Naive thymus-derived CD8-positive, alpha-beta T cell (primary cell): ENCODE data around the gene SMTNL2. TPM values are rescaled to one million over a fixed set of nuclear protein-coding genes. Genes with fewer than 3 reads are reported as not detected.

ENCODE experiments used
- ATAC-seq, 2 donors: fragments of 150-1000 bp; cut with Tn5 transposase in 1 of 2; sonication (Bioruptor Pico), chemical (Tn5 transposase) in 1 of 2; 1 replicate in 1 of 2; 2 replicates in 1 of 2; pipeline ENCODE4 v1.10.0; 2021; ENCODE audit warnings: mild to moderate bottlenecking in 2 of 2, moderate library complexity in 2 of 2
- POLR2A ChIA-PET: fragments of 350-600 bp; sonication (Branson Sonifier 250); formaldehyde crosslinking; loops from one replicate; lab custom pipeline; 2021; ENCODE audit warnings: antibody characterized with exemption; lab: Charles Lee
- DNase-seq, 10 donors: peaks; one replicate each; pipeline versions ENCODE4 v3.0.0 to v3.0.0-alpha.2; 2020 to 2022
- H3K27ac Mint-ChIP-seq, 10 donors: one replicate each; pipeline ENCODE4 v1.8.0; 2020 to 2022; ENCODE audit warnings: mild to moderate bottlenecking in 10 of 10, mixed read lengths in 10 of 10, moderate library complexity in 4 of 10, inconsistent platforms in 1 of 10
- H3K27me3 Mint-ChIP-seq, 5 donors: one replicate each; pipeline ENCODE4 v1.8.0; 2021 to 2022; ENCODE audit warnings: mixed read lengths in 5 of 5
- H3K36me3 Mint-ChIP-seq, 3 donors: one replicate each; pipeline ENCODE4 v1.8.0; 2020 to 2022; ENCODE audit warnings: mixed read lengths in 3 of 3, mild to moderate bottlenecking in 2 of 3, inconsistent platforms in 1 of 3
- H3K4me1 Mint-ChIP-seq, 4 donors: one replicate each; pipeline ENCODE4 v1.8.0; 2021 to 2022; ENCODE audit warnings: mixed read lengths in 4 of 4
- H3K4me3 Mint-ChIP-seq, 10 donors: one replicate each; pipeline ENCODE4 v1.8.0; 2020 to 2022; ENCODE audit warnings: mild to moderate bottlenecking in 10 of 10, mixed read lengths in 10 of 10, moderate library complexity in 6 of 10, inconsistent platforms in 1 of 10
- H3K9me3 Mint-ChIP-seq, 9 donors: one replicate each; pipeline ENCODE4 v1.8.0; 2020 to 2022; ENCODE audit warnings: mixed read lengths in 9 of 9, mild to moderate bottlenecking in 3 of 9, inconsistent platforms in 1 of 9, moderate library complexity in 1 of 9
- polyA plus RNA-seq, 3 donors: library from polyadenylated mRNA; unstranded; fragments of 300-500 nt; fragmentation: Illumina TruSeq; gene quantifications; one replicate each; pipeline ENCODE4 v1.2.3, GENCODE V29; 2021
- total RNA-seq, 8 experiments: library from RNA in 2 of 8; stranded (reverse) in 2 of 8; gene quantifications; one replicate each; pipeline ENCODE4 v1.2.3 and lab custom pipeline; 2021 to 2026

Gene SMTNL2
- total and polyA plus RNA-seq, 5 experiments from 2014 or later, result not detected

GRCh38 chr17:4540687-4541327 is 43.5 kb upstream of the SMTNL2 start:
- H3K27me3 Mint-ChIP-seq, result no peaks in the 10 kb centered on the region
- peaks cover 0 to 40% (median 2%) of the 10 kb centered on the region in 3 donors for H3K36me3 Mint-ChIP-seq
- no peaks in the 10 kb centered on the region for H3K9me3 Mint-ChIP-seq
- H3K4me3 Mint-ChIP-seq, result no peak overlapping the region
- DNase-seq, result no peak
- no peak for ATAC-seq
- H3K27ac Mint-ChIP-seq, result peak overlapping the region in 1 of 10 donors; percentile 34
- peaks cover 0 to 4% (median 2%) of the 10 kb centered on the region in 4 donors for H3K4me1 Mint-ChIP-seq
- POLR2A ChIA-PET, result interaction anchor here (1.5 kb wide), 1 partner anchor 14 kb away, joined by 4 read pairs; the partner anchor contains the start of gene MYBBP1A

GRCh38 chr17:4541328-4542002 is 42.9 kb upstream of the SMTNL2 start:
- DNase-seq (no peak), ATAC-seq (no peak)
- no peaks in the 10 kb centered on the region for H3K9me3 Mint-ChIP-seq
- H3K27ac Mint-ChIP-seq, result peak overlapping the region in 2 of 10 donors; percentile 34 to 50
- no peaks in the 10 kb centered on the region for H3K27me3 Mint-ChIP-seq
- peaks cover 0 to 4% (median 2%) of the 10 kb centered on the region in 4 donors for H3K4me1 Mint-ChIP-seq
- peaks cover 0 to 44% (median 2%) of the 10 kb centered on the region in 3 donors for H3K36me3 Mint-ChIP-seq
- H3K4me3 Mint-ChIP-seq, result no peak overlapping the region
- POLR2A ChIA-PET, result interaction anchor here (1.5 kb wide), 1 partner anchor 13 kb away, joined by 4 read pairs; the partner anchor contains the start of gene MYBBP1A

- Mint-ChIP-seq H3K27me3 (no peaks in the 10 kb centered on the region), H3K27ac (peak overlapping the region in 4 of 10 donors; percentile 15 to 79 (median 44)), H3K9me3 (no peaks in the 10 kb centered on the region), H3K4me3 (no peak overlapping the region), H3K36me3 (peaks cover 0 to 51% (median 2%) of the 10 kb centered on the region in 3 donors), H3K4me1 (peaks cover 0 to 4% (median 0%) of the 10 kb centered on the region in 4 donors)
- no peak for DNase-seq
- no peak for ATAC-seq
- POLR2A ChIA-PET, result interaction anchor here (1.5 kb wide), 1 partner anchor 12 kb away, joined by 4 read pairs; the partner anchor contains the start of gene MYBBP1A
These were observed 42.2 kb upstream of the SMTNL2 start for GRCh38 chr17:4542003-4542725.

GRCh38 chr17:4542726-4543191 is 41.6 kb upstream of the SMTNL2 start:
- DNase-seq, result no peak
- Mint-ChIP-seq H3K4me1 (peaks cover 0 to 4% (median 0%) of the 10 kb centered on the region in 4 donors), H3K27ac (peak overlapping the region in 2 of 10 donors; percentile 15 to 37), H3K27me3 (no peaks in the 10 kb centered on the region), H3K4me3 (no peak overlapping the region), H3K9me3 (no peaks in the 10 kb centered on the region), H3K36me3 (peaks cover 0 to 54% (median 2%) of the 10 kb centered on the region in 3 donors)
- no peak for ATAC-seq
- POLR2A ChIA-PET, result no interaction called here

- POLR2A ChIA-PET, result no interaction called here
- Mint-ChIP-seq H3K36me3 (peaks cover 0 to 60% (median 2%) of the 10 kb centered on the region in 3 donors), H3K4me1 (peaks cover 0 to 4% (median 0%) of the 10 kb centered on the region in 4 donors), H3K27me3 (no peaks in the 10 kb centered on the region), H3K9me3 (no peaks in the 10 kb centered on the region), H3K4me3 (no peak overlapping the region), H3K27ac (peak overlapping the region in 2 of 10 donors; percentile 78 to 87)
- ATAC-seq (no peak), DNase-seq (no peak)
These were observed 40.7 kb upstream of the SMTNL2 start for GRCh38 chr17:4543557-4544026.

GRCh38 chr17:4544135-4544950 is 40.0 kb upstream of the SMTNL2 start:
- no peaks in the 10 kb centered on the region for H3K27me3 Mint-ChIP-seq
- DNase-seq (no peak), ATAC-seq (no peak)
- POLR2A ChIA-PET, result interaction anchor here (0.6 to 0.9 kb wide), 2 partner anchors 10 to 112 kb away, joined by 3 read pairs; partner anchors contain the start of gene MYBBP1A
- peaks cover 0 to 61% (median 2%) of the 10 kb centered on the region in 3 donors for H3K36me3 Mint-ChIP-seq
- peaks cover 0 to 4% (median 0%) of the 10 kb centered on the region in 4 donors for H3K4me1 Mint-ChIP-seq
- no peaks in the 10 kb centered on the region for H3K9me3 Mint-ChIP-seq
- peak overlapping the region in 2 of 10 donors; percentile 78 to 87 for H3K27ac Mint-ChIP-seq
- H3K4me3 Mint-ChIP-seq, result no peak overlapping the region

GRCh38 chr17:4544951-4545216 is 39.4 kb upstream of the SMTNL2 start:
- no peak for DNase-seq
- no peaks in the 10 kb centered on the region for H3K9me3 Mint-ChIP-seq
- POLR2A ChIA-PET, result interaction anchor here (0.9 kb wide), 1 partner anchor 10 kb away, joined by 3 read pairs; the partner anchor contains the start of gene MYBBP1A
- H3K27ac Mint-ChIP-seq, result peak overlapping the region in 1 of 10 donors; percentile 53
- H3K4me3 Mint-ChIP-seq, result no peak overlapping the region
- H3K27me3 Mint-ChIP-seq, result no peaks in the 10 kb centered on the region
- peaks cover 0 to 4% (median 0%) of the 10 kb centered on the region in 4 donors for H3K4me1 Mint-ChIP-seq
- ATAC-seq, result no peak
- H3K36me3 Mint-ChIP-seq, result peaks cover 0 to 61% (median 2%) of the 10 kb centered on the region in 3 donors

GRCh38 chr17:4545217-4545951 is 38.9 kb upstream of the SMTNL2 start:
- Mint-ChIP-seq H3K27ac (peak overlapping the region in 1 of 10 donors; percentile 53), H3K9me3 (no peaks in the 10 kb centered on the region), H3K36me3 (peaks cover 0 to 65% (median 2%) of the 10 kb centered on the region in 3 donors), H3K4me1 (peaks cover 0 to 4% (median 0%) of the 10 kb centered on the region in 4 donors), H3K27me3 (no peaks in the 10 kb centered on the region), H3K4me3 (no peak overlapping the region)
- no peak for DNase-seq
- no peak for ATAC-seq
- POLR2A ChIA-PET, result interaction anchor here (0.6 kb wide), 1 partner anchor 18 kb away, joined by 5 read pairs; no protein-coding TSS in a partner anchor

GRCh38 chr17:4547118-4547906 is 37.0 kb upstream of the SMTNL2 start:
- Mint-ChIP-seq H3K9me3 (no peaks in the 10 kb centered on the region), H3K4me1 (peaks cover 0 to 5% (median 2%) of the 10 kb centered on the region in 4 donors), H3K27ac (peak overlapping the region in 1 of 10 donors; percentile 40), H3K4me3 (no peak overlapping the region), H3K27me3 (no peaks in the 10 kb centered on the region), H3K36me3 (peaks cover 0 to 67% (median 5%) of the 10 kb centered on the region in 3 donors)
- DNase-seq, result no peak
- ATAC-seq, result no peak
- POLR2A ChIA-PET, result interaction anchor here (0.7 kb wide), 1 partner anchor 489 kb away, joined by 5 read pairs; no protein-coding TSS in a partner anchor

- no peak for ATAC-seq
- Mint-ChIP-seq H3K36me3 (peaks cover 0 to 68% (median 5%) of the 10 kb centered on the region in 3 donors), H3K9me3 (no peaks in the 10 kb centered on the region), H3K27me3 (no peaks in the 10 kb centered on the region), H3K27ac (no peak overlapping the region), H3K4me3 (no peak overlapping the region), H3K4me1 (peaks cover 0 to 4% (median 1%) of the 10 kb centered on the region in 4 donors)
- POLR2A ChIA-PET, result no interaction called here
- DNase-seq, result no peak
These were observed 36.3 kb upstream of the SMTNL2 start for GRCh38 chr17:4548061-4548461.
